Erythroblast (primary cell): Measurements from ENCODE around the gene AVEN.

Source experiments
- GATA1 ChIP-seq: IDR thresholded peaks from 2 replicates; pipeline ENCODE4 v1.6.1; 2011; ENCODE audit warnings: low read depth, mild to moderate bottlenecking, control low read depth, low read length, moderate library complexity
- POLR2A ChIP-seq: IDR thresholded peaks from 2 replicates; pipeline ENCODE4 v1.6.1; 2011; ENCODE audit warnings: mild to moderate bottlenecking, low read length

- TF ChIP-seq POLR2A (no peak), GATA1 (no peak)
These were observed 15.2 kb upstream of the AVEN start for GRCh38 chr15:34054081-34054707.
